WERI-Rb-1 (cell line): ENCODE data around the gene GALNT3.

Experiments used
- DNase-seq: peaks from one replicate; pipeline ENCODE4 v3.0.0-alpha.2; 2020
- H3K27ac ChIP-seq: fragments of 250-450 bp; sonication (Bioruptor Pico); 2 replicates; pipeline ENCODE4 v1.5.1; 2020; ENCODE audit warnings: mild to moderate bottlenecking, moderate library complexity
- H3K27me3 ChIP-seq: fragments of 250-450 bp; sonication (Bioruptor Pico); 2 replicates; pipeline ENCODE4 v1.5.1; 2021; ENCODE audit warnings: mild to moderate bottlenecking, low read depth, moderate library complexity; ENCODE audit not compliant: insufficient read depth, severe bottlenecking
- H3K36me3 ChIP-seq: fragments of 250-450 bp; sonication (Bioruptor Pico); 2 replicates; pipeline ENCODE4 v1.5.1; 2020; ENCODE audit warnings: mild to moderate bottlenecking, moderate library complexity
- H3K4me3 ChIP-seq: 2 replicates; pipeline ENCODE4 v1.5.1; 2011; ENCODE audit warnings: low read depth, mild to moderate bottlenecking, control low read depth, low read length
- H3K9me3 ChIP-seq: fragments of 250-450 bp; sonication (Bioruptor Pico); 2 replicates; pipeline ENCODE4 v1.5.1; 2021; ENCODE audit warnings: mild to moderate bottlenecking, moderate library complexity; ENCODE audit not compliant: severe bottlenecking
- CTCF ChIP-seq: IDR thresholded peaks from 2 replicates; pipeline ENCODE4 v1.5.1; 2011; ENCODE audit warnings: low read depth, mild to moderate bottlenecking, control low read depth, inconsistent platforms, low read length

The GALNT3 gene

GRCh38 chr2:165778653-165779451 is 15.2 kb downstream of the GALNT3 start:
- H3K27me3 ChIP-seq: no peaks in the 10 kb centered on the region
- no peak overlapping the region for H3K4me3 ChIP-seq
- no peaks in the 10 kb centered on the region for H3K9me3 ChIP-seq
- no peak for DNase-seq
- no peaks in the 10 kb centered on the region for H3K36me3 ChIP-seq
- H3K27ac ChIP-seq: no peak overlapping the region
- TF ChIP-seq CTCF: peak; percentile 53

GRCh38 chr2:165778187-165778556 is 15.9 kb downstream of the GALNT3 start:
- Histone ChIP-seq H3K27me3 (no peaks in the 10 kb centered on the region), H3K4me3 (no peak overlapping the region), H3K27ac (no peak overlapping the region), H3K36me3 (no peaks in the 10 kb centered on the region), H3K9me3 (no peaks in the 10 kb centered on the region)
- no peak for DNase-seq
- TF ChIP-seq CTCF: no peak

GRCh38 chr2:165777522-165778186 is 16.4 kb downstream of the GALNT3 start:
- no peak for TF ChIP-seq CTCF
- Histone ChIP-seq H3K27me3 (no peaks in the 10 kb centered on the region), H3K27ac (no peak overlapping the region), H3K36me3 (no peaks in the 10 kb centered on the region), H3K9me3 (no peaks in the 10 kb centered on the region), H3K4me3 (no peak overlapping the region)
- no peak for DNase-seq

- no peak for DNase-seq
- Histone ChIP-seq H3K4me3 (no peak overlapping the region), H3K27me3 (no peaks in the 10 kb centered on the region), H3K36me3 (no peaks in the 10 kb centered on the region), H3K9me3 (no peaks in the 10 kb centered on the region), H3K27ac (no peak overlapping the region)
- no peak for TF ChIP-seq CTCF
Measured at GRCh38 chr2:165776796-165777195, 17.3 kb downstream of the GALNT3 start.

GRCh38 chr2:165776013-165776412 is 18.0 kb downstream of the GALNT3 start:
- no peak for DNase-seq
- no peaks in the 10 kb centered on the region for H3K36me3 ChIP-seq
- no peaks in the 10 kb centered on the region for H3K27me3 ChIP-seq
- no peak overlapping the region for H3K27ac ChIP-seq
- H3K4me3 ChIP-seq: no peak overlapping the region
- H3K9me3 ChIP-seq: no peaks in the 10 kb centered on the region
- no peak for TF ChIP-seq CTCF
